ENCODE measurements around the gene SRRD.

SRRD gene

DNA sequence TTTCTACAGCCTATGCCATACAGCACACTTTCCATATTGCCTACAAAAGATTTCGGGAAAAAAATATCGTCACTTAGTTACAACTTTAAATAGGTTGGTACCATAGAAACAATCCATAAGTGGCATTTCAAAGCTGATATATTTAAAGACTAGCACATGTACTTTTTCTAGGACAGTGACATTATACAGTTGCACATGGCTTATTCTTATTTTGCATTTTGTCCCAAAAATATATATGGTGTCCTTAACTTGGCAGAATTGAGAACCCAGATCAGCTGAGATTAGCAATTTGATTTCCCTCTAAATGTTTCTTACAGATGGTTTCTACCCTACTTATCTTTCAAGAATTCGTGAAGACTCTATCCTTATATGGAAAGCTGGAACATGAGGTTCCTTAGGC lies 32.3 kb downstream of the SRRD start:
- DNase-seq (ENCODE audit: low read depth), result no peak
- H3K4me3 ChIP-seq (ENCODE audit: low read depth, low read length), result no peak overlapping the region
- TF ChIP-seq, protein P1, sequence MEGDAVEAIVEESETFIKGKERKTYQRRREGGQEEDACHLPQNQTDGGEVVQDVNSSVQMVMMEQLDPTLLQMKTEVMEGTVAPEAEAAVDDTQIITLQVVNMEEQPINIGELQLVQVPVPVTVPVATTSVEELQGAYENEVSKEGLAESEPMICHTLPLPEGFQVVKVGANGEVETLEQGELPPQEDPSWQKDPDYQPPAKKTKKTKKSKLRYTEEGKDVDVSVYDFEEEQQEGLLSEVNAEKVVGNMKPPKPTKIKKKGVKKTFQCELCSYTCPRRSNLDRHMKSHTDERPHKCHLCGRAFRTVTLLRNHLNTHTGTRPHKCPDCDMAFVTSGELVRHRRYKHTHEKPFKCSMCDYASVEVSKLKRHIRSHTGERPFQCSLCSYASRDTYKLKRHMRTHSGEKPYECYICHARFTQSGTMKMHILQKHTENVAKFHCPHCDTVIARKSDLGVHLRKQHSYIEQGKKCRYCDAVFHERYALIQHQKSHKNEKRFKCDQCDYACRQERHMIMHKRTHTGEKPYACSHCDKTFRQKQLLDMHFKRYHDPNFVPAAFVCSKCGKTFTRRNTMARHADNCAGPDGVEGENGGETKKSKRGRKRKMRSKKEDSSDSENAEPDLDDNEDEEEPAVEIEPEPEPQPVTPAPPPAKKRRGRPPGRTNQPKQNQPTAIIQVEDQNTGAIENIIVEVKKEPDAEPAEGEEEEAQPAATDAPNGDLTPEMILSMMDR (IDR thresholded peaks at IDR 0.05; ENCODE audit: low read depth, low read length, missing control alignments), result no peak

DNA sequence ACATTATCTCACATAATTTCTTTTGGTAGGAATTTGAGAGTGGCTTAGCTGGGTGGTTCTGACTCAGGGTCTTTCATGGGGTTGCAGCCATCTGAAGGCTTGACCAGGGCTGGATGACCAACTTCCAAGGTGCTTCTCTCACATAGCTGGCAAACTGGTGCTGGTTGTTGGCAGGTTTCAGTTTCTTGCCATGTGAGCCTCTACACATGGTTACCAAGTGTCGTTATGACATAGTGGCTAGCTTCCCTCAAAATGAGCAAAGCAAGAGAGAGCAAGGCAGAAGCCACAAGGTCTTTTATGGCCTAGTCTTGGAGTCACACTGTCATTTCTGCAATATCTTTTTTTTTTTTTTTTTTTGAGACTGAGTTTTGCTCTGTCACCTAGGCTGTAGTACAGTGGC lies 32.8 kb downstream of the SRRD start:
- DNase-seq (ENCODE audit: low read depth), result no peak
- TF ChIP-seq, protein P1 (IDR thresholded peaks at IDR 0.05; ENCODE audit: low read depth, low read length, missing control alignments), result no peak
- H3K4me3 ChIP-seq (ENCODE audit: low read depth, low read length), result no peak overlapping the region

DNA sequence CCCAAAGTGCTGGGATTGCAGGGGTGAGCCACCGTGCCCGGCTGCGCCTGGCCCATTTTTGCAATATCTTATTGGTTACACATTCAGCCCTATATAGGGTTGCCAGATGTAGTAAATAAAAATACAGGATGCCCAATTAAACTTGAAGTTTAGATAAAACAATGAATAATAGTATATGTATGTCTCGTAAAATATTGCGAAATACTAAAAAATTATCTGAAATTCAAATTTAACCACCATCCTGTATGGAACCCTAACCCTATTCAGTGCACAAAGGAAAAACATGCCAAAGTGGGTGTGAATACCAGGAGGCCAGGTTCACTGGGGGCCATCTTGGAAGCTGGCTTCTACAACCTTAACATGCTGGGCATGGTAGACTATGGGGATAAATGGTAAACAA lies 33.8 kb downstream of the SRRD start:
- TF ChIP-seq, protein P1 (IDR thresholded peaks at IDR 0.05; ENCODE audit: low read depth, low read length, missing control alignments), result no peak

DNA sequence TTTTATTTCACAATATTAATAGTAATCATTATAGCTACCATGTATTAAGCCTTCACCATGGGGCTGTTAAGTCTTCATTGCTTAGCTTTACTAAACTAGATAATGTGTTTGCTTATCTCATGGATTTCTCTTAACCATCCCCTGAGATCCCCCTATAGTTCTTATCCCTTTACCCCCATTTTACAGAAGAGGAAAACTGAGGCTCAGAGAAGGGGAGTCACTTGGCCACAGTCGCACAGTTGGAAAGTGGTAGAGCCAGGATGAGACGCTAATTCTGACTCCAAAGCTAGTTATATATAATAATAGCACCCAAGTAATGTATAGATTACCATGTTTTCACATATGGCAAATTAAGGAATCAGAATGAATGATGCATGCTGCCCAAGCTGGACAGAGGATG lies 38.3 kb downstream of the SRRD start:
- no peak overlapping the region for H3K4me3 ChIP-seq (ENCODE audit: low read depth, low read length)
- DNase-seq (ENCODE audit: low read depth), result no peak
- TF ChIP-seq, protein P1 (IDR thresholded peaks at IDR 0.05; ENCODE audit: low read depth, low read length, missing control alignments), result no peak

More for the DNA sequence above, 33.8 kb downstream of the SRRD start:
- DNase-seq (ENCODE audit: low read depth), result no peak
- no peak overlapping the region for H3K4me3 ChIP-seq (ENCODE audit: low read depth, low read length)

DNA sequence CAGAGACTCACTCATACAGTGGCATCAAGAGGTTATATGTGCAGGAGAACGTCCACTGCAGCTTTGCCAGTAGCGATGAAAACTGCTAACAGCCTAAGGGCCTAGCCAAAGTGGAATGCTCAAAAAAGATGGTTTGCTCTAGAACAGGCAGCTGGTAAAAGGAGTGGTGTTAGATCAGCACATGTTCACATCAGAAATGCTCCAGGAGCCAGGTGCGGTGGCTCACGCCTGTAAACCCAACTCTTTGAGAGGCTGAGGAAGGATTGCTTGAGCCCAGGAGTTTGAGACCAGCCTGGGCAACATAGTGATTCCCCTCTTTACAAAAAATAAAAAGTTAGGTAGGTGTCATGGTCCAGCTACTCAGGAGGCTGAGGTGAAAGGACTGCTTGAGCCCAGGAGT lies 38.9 kb downstream of the SRRD start:
- TF ChIP-seq, protein P1 (IDR thresholded peaks at IDR 0.05; ENCODE audit: low read depth, low read length, missing control alignments), result no peak
- no peak overlapping the region for H3K4me3 ChIP-seq (ENCODE audit: low read depth, low read length)
- no peak for DNase-seq (ENCODE audit: low read depth)

DNA sequence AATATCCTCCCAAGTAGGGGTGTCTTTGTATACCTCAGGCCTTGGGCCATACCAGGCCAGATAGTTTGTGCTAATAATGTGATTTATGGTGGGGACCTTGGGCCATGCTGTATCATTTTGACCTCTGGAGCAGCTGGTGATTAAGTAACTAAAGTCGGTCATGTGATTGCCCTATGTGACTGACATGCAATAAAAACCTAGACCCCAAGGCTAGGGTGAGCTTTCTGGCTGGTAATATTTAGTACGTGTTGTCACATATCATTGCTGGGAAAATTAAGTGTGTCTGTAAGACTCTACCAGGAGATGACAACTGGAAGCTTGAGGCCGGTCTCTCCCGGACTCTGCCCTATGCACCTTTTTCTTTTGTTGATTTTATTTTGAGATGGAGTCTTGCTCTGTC lies 41.2 kb downstream of the SRRD start:
- no peak for DNase-seq (ENCODE audit: low read depth)
- no peak overlapping the region for H3K4me3 ChIP-seq (ENCODE audit: low read depth, low read length)
- TF ChIP-seq, protein P1 (IDR thresholded peaks at IDR 0.05; ENCODE audit: low read depth, low read length, missing control alignments), result no peak

DNA sequence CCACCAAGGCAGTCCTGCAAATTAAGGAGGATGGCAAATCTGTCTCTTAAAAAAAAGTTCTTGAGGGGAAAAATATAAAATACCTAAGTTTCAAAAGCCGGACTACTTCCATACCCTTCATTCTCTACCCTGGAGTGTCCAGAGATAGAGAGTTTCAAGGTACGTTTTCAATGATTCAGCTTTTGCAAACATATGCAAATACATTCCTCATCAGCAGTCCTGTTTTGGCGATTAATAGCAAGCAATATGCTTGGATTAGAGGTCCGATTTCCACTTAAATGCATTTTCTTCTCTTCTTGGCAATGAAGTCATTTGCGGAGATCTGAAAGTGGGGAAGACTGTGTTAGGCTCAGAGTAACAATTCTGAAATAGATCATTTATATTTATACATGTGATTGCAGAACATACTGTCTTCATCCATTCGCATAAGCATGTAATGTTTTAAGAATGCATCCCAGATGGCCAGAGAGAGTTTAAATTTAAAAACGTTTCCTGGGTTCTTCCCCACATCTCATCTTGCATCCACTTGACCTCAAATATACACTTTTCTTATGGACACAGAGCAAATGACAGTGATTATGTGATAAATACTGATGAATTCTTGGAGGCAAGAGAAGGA lies 42.4 kb downstream of the SRRD start:
- TF ChIP-seq, protein P1 (IDR thresholded peaks at IDR 0.05; ENCODE audit: low read depth, low read length, missing control alignments), result no peak
- no peak overlapping the region for H3K4me3 ChIP-seq (ENCODE audit: low read depth, low read length)
- no peak for DNase-seq (ENCODE audit: low read depth)
